Gastroesophageal sphincter (tissue), 4 donors: ENCODE results near the gene SYTL4. TPM values are rescaled to one million over a fixed set of nuclear protein-coding genes. Genes with fewer than 3 reads are reported as not detected.

Experiments
- ATAC-seq: fragments of 150-250 bp; one replicate; pipeline ENCODE4 v1.9.1; 2016; ENCODE audit warnings: mild to moderate bottlenecking, moderate library complexity
- H3K27ac ChIP-seq, 4 donors: fragments of 200-600 bp; sonication (generic) in 3 of 4; 1 replicate in 3 of 4; 2 replicates in 1 of 4; pipeline ENCODE4 v1.5.1; 2016 to 2019
- H3K27me3 ChIP-seq: fragments of 200-600 bp; sonication (generic); one replicate; pipeline ENCODE4 v1.5.1; 2019
- H3K36me3 ChIP-seq, 2 donors: fragments of 200-600 bp; sonication (generic); one replicate each; pipeline ENCODE4 v1.5.1; 2019; ENCODE audit warnings: control low read depth in 1 of 2
- H3K4me1 ChIP-seq, 3 donors: fragments of 200-600 bp; sonication (generic); 1 replicate in 2 of 3; 2 replicates in 1 of 3; pipeline ENCODE4 v1.5.1; 2016 to 2019; ENCODE audit warnings: control low read depth in 2 of 3
- H3K4me3 ChIP-seq, 2 donors: fragments of 200-600 bp; sonication (generic); one replicate each; pipeline ENCODE4 v1.5.1; 2019; ENCODE audit warnings: mild to moderate bottlenecking in 1 of 2, moderate library complexity in 1 of 2
- H3K9me3 ChIP-seq, 3 donors: fragments of 200-600 bp; sonication (generic); one replicate each; pipeline ENCODE4 v1.5.1; 2017 to 2019; ENCODE audit warnings: control low read depth in 2 of 3
- CTCF ChIP-seq, 4 experiments: fragments of 200-600 bp in 2 of 4; fragments of 450-650 bp in 2 of 4; sonication (generic) in 1 of 4; IDR thresholded peaks; one replicate each; pipeline ENCODE4 v1.5.1; 2017 to 2019; ENCODE audit warnings: antibody characterized with exemption in 4 of 4, mild to moderate bottlenecking in 2 of 4, moderate library complexity in 2 of 4
- EP300 ChIP-seq: sonication (generic); formaldehyde crosslinking; IDR thresholded peaks from one replicate; pipeline ENCODE4 v1.6.1; 2017; ENCODE audit warnings: antibody characterized with exemption, mild to moderate bottlenecking
- POLR2A ChIP-seq, 2 donors: fragments of 450-650 bp; IDR thresholded peaks; one replicate each; pipeline ENCODE4 v1.6.1; 2017; ENCODE audit warnings: antibody characterized with exemption in 2 of 2, mild to moderate bottlenecking in 2 of 2, moderate library complexity in 1 of 2
- POLR2AphosphoS5 ChIP-seq: sonication (generic); formaldehyde crosslinking; IDR thresholded peaks from one replicate; pipeline ENCODE4 v1.6.1; 2017; ENCODE audit warnings: antibody characterized with exemption
- WGBS, 2 donors: methylation state at CpG; one replicate each; pipeline ENCODE4 v1.1.5; 2018; ENCODE audit warnings: low coverage in 1 of 2; 5-methylcytosine and 5-hydroxymethylcytosine counted together
- total RNA-seq, 4 donors: library from RNA; depleted of rRNA; stranded (reverse); fragments of >200 nt; gene quantifications; one replicate each; pipeline ENCODE4 v1.1.0, GENCODE V29; 2016

SYTL4 gene
- total RNA-seq, 4 donors from 2014 or later, result 18.6 to 33.6 (median 26.7) TPM

DNA sequence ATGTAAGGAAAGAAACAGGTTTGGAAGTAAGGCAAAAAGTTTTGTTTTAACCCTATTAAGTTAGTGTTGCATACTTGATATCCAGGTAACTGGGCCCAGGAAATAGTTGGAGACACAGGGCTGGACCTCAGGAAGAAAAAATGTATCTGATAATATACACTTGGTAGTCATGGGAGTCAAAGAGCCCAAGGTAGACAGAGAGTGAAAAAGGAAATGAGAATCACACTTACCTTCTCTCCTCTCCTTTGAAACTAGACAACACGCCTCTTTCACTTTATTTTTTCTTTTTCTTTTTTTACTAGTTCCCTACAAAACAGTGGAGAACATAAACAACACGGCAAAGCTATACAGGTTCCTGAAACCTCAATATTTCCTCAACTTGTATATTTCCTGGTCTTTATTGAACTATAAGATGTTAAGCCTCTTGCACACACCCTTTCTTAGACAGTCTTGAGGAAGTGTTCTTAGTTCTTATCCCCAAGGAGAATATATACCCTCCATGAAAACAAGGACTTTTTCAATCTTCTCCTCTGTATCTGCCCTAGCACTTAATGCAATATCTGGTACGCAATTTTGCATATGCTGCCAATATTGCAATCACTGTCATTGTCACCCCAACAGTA is 27.2 kb downstream of the SYTL4 start:
- no peak for TF ChIP-seq CTCF (IDR thresholded peaks at IDR 0.05)
- TF ChIP-seq EP300, result no peak
- no peak for TF ChIP-seq POLR2AphosphoS5
- TF ChIP-seq POLR2A (IDR thresholded peaks at IDR 0.05), result no peak

DNA sequence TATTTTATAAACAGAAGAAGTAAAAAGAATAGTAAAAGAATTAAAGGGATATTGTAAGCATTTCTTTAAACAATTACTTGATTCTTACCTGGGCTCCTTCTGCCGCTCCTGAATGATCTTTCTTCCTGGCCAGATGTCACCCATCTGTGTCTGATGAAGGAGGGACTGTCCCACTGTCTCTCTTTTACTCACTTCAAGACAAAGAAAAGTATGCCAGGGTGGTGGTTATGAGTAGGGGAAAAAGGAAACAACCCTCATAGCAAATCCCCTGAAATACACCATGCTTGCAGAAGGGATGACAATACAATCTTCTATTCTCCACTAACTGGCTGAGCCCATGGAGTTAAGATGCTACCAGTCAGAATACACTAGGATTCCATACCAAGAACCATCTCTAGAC is 31.1 kb downstream of the SYTL4 start:
- H3K4me1 ChIP-seq, result no peaks in the 10 kb centered on the region
- no peak for ATAC-seq
- H3K27ac ChIP-seq, result no peak overlapping the region

More for the DNA sequence above, 27.2 kb downstream of the SYTL4 start:
- Histone ChIP-seq H3K36me3 (peaks cover 0 to 14% of the 10 kb centered on the region in 2 donors), H3K27ac (no peak overlapping the region), H3K4me1 (no peaks in the 10 kb centered on the region), H3K27me3 (no peaks in the 10 kb centered on the region), H3K9me3 (no peaks in the 10 kb centered on the region), H3K4me3 (no peak overlapping the region)
- ATAC-seq, result no peak
- WGBS, 2 donors, result 35 to 54% methylated on average over 3 of the region's 3 CpGs

GRCh38 chrX:100698551-100698950 is 33.4 kb downstream of the SYTL4 start:
- Histone ChIP-seq H3K27me3 (no peaks in the 10 kb centered on the region), H3K9me3 (no peaks in the 10 kb centered on the region), H3K4me1 (no peaks in the 10 kb centered on the region), H3K36me3 (peaks cover 0 to 14% of the 10 kb centered on the region in 2 donors), H3K4me3 (no peak overlapping the region), H3K27ac (no peak overlapping the region)
- TF ChIP-seq EP300 (no peak), CTCF (IDR thresholded peaks at IDR 0.05) (no peak), POLR2AphosphoS5 (no peak), POLR2A (IDR thresholded peaks at IDR 0.05) (no peak)
- no peak for ATAC-seq

More for the DNA sequence above, 31.1 kb downstream of the SYTL4 start:
- no peak for TF ChIP-seq CTCF (IDR thresholded peaks at IDR 0.05)
- no peak for TF ChIP-seq EP300
- no peak for TF ChIP-seq POLR2A (IDR thresholded peaks at IDR 0.05)
- no peak for TF ChIP-seq POLR2AphosphoS5
- Histone ChIP-seq H3K9me3 (no peaks in the 10 kb centered on the region), H3K27me3 (no peaks in the 10 kb centered on the region), H3K4me3 (no peak overlapping the region), H3K36me3 (peaks cover 0 to 14% of the 10 kb centered on the region in 2 donors)
- WGBS, 2 donors, result 91 to 100% methylated on average over 1 of the region's 1 CpG

DNA sequence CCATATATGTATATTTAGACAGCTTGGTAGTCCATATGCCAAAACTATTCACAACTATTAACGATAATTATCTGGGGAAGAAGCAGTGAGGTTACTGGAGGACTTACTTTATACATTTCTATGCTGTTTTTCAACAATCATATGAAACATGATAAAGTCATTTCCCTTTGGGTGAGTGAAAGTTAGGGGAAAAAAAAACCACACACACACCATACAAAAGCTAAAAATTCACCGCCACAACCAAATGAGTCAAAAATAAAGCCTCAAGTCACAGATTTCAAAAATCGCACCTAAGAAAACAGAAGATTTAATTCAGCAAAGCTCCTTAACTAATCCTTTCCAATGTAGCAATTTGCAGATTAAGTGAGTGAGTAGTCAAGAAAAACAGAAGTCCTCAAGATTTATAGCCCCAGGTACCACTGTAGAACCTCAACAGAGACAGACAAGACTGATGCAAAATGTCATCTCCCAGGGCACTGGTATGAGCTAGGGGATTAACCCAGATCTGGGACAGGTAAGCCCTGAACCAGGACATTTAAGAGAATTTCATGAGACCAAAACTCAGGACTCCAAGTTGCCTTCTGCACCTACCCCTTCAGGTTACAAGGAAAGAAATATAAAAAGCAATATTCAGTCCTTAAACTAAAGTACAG is 35.1 kb downstream of the SYTL4 start:
- 90 to 92% methylated on average over 2 to 3 of the region's 3 CpGs for WGBS, 2 donors
- Histone ChIP-seq H3K9me3 (no peaks in the 10 kb centered on the region), H3K27ac (no peak overlapping the region), H3K4me3 (no peak overlapping the region), H3K4me1 (no peaks in the 10 kb centered on the region), H3K36me3 (peaks cover 0 to 12% of the 10 kb centered on the region in 2 donors), H3K27me3 (no peaks in the 10 kb centered on the region)
- no peak for TF ChIP-seq CTCF (IDR thresholded peaks at IDR 0.05)
- no peak for TF ChIP-seq POLR2AphosphoS5
- no peak for ATAC-seq

GRCh38 chrX:100695991-100696390 is 35.9 kb downstream of the SYTL4 start:
- ATAC-seq, result no peak
- no peak for TF ChIP-seq POLR2A (IDR thresholded peaks at IDR 0.05)
- TF ChIP-seq CTCF (IDR thresholded peaks at IDR 0.05), result no peak
- no peak for TF ChIP-seq POLR2AphosphoS5
- TF ChIP-seq EP300, result no peak
- H3K27ac ChIP-seq, result no peak overlapping the region
- 23 to 80% methylated on average over 2 to 4 of the region's 4 CpGs for WGBS, 2 donors
- no peaks in the 10 kb centered on the region for H3K9me3 ChIP-seq
- H3K4me1 ChIP-seq, result no peaks in the 10 kb centered on the region
- no peaks in the 10 kb centered on the region for H3K27me3 ChIP-seq
- H3K4me3 ChIP-seq, result no peak overlapping the region
- peaks cover 0 to 3% of the 10 kb centered on the region in 2 donors for H3K36me3 ChIP-seq
